HuH-7 (cell line): ENCODE results near the gene SLCO2B1.

ENCODE experiments used
- DNase-seq: peaks from one replicate; pipeline ENCODE4 v3.0.0; 2011; ENCODE audit warnings: low spot score

Gene SLCO2B1

GRCh38 chr11:75193711-75194110 lies 42.8 kb downstream of the SLCO2B1 start:
- no peak for DNase-seq

- no peak for DNase-seq
Measured at GRCh38 chr11:75194147-75194546, 43.2 kb downstream of the SLCO2B1 start.

- no peak for DNase-seq
Measured at GRCh38 chr11:75195167-75195962, 44.5 kb downstream of the SLCO2B1 start.

- DNase-seq: no peak
Measured at GRCh38 chr11:75196426-75196825, 45.5 kb downstream of the SLCO2B1 start.

GRCh38 chr11:75197512-75198277 lies 46.8 kb downstream of the SLCO2B1 start:
- no peak for DNase-seq

GRCh38 chr11:75198278-75198973 lies 47.5 kb downstream of the SLCO2B1 start:
- no peak for DNase-seq

- no peak for DNase-seq
Measured at GRCh38 chr11:75199412-75199955, 48.6 kb downstream of the SLCO2B1 start.

- no peak for DNase-seq
Measured at GRCh38 chr11:75200051-75200450, 49.1 kb downstream of the SLCO2B1 start.

GRCh38 chr11:75200531-75200930 lies 49.6 kb downstream of the SLCO2B1 start:
- DNase-seq: no peak

- DNase-seq: no peak
Measured at GRCh38 chr11:75201771-75202170, 50.9 kb downstream of the SLCO2B1 start.

- no peak for DNase-seq
Measured at GRCh38 chr11:75202195-75202594, 51.3 kb downstream of the SLCO2B1 start.

- no peak for DNase-seq
Measured at GRCh38 chr11:75203138-75203537, 52.2 kb downstream of the SLCO2B1 start.

- DNase-seq: no peak
Measured at GRCh38 chr11:75203641-75204011, 52.7 kb downstream of the SLCO2B1 start.

GRCh38 chr11:75204012-75204674 lies 53.2 kb downstream of the SLCO2B1 start:
- DNase-seq: peak; percentile 37

- DNase-seq: peak; percentile 85
Measured at GRCh38 chr11:75204685-75205563, 54.0 kb downstream of the SLCO2B1 start.

GRCh38 chr11:75205564-75206020 lies 54.7 kb downstream of the SLCO2B1 start:
- DNase-seq: peak; percentile 15

- no peak for DNase-seq
Measured at GRCh38 chr11:75208446-75208845, 57.5 kb downstream of the SLCO2B1 start.

GRCh38 chr11:75212411-75212810 lies 61.5 kb downstream of the SLCO2B1 start:
- no peak for DNase-seq

- DNase-seq: peak; percentile 64
Measured at GRCh38 chr11:75214411-75214821, 63.5 kb downstream of the SLCO2B1 start.

- no peak for DNase-seq
Measured at GRCh38 chr11:75214843-75215242, 63.9 kb downstream of the SLCO2B1 start.

- DNase-seq: no peak
Measured at GRCh38 chr11:75219869-75220268, 69.0 kb downstream of the SLCO2B1 start.
